ENCODE results near the gene ADAMTS12. TPM values are rescaled to one million over a fixed set of nuclear protein-coding genes. Genes with fewer than 3 reads are reported as not detected.

The ADAMTS12 gene
- total RNA-seq, 1 donor from 2014 or later: 4.1 TPM

DNA sequence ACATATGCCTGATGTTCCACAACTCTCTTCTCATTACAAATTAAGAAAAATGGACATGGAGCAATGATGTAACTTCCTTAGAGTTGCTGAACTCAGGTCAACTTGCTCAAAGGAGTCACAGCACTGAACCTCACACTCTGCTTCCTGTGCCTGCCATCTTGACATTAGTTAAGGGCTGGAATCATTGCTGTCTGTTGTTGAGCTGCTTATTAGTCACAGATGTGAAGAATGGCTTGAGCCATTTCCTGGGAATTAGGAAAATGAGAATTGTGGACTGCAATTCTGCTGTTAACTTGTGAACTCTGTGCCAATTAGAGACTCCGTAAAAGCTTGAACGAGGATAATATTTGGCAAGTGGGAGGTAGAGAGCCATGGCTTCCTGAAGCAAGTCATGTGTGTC, 212.0 kb downstream of the ADAMTS12 start:
- Histone ChIP-seq H3K36me3 (ENCODE audit: control insufficient read depth, insufficient read depth, low read length) (no peaks in the 10 kb centered on the region), H3K4me3 (ENCODE audit: low read depth, low read length) (no peak overlapping the region), H3K27me3 (ENCODE audit: control insufficient read depth, insufficient read depth, low read length) (no peaks in the 10 kb centered on the region)
- no peak for DNase-seq (ENCODE audit: low read depth)
- TF ChIP-seq, protein P1, sequence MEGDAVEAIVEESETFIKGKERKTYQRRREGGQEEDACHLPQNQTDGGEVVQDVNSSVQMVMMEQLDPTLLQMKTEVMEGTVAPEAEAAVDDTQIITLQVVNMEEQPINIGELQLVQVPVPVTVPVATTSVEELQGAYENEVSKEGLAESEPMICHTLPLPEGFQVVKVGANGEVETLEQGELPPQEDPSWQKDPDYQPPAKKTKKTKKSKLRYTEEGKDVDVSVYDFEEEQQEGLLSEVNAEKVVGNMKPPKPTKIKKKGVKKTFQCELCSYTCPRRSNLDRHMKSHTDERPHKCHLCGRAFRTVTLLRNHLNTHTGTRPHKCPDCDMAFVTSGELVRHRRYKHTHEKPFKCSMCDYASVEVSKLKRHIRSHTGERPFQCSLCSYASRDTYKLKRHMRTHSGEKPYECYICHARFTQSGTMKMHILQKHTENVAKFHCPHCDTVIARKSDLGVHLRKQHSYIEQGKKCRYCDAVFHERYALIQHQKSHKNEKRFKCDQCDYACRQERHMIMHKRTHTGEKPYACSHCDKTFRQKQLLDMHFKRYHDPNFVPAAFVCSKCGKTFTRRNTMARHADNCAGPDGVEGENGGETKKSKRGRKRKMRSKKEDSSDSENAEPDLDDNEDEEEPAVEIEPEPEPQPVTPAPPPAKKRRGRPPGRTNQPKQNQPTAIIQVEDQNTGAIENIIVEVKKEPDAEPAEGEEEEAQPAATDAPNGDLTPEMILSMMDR (IDR thresholded peaks at IDR 0.05; ENCODE audit: insufficient read depth, low read length, poor library complexity, severe bottlenecking): no peak

DNA sequence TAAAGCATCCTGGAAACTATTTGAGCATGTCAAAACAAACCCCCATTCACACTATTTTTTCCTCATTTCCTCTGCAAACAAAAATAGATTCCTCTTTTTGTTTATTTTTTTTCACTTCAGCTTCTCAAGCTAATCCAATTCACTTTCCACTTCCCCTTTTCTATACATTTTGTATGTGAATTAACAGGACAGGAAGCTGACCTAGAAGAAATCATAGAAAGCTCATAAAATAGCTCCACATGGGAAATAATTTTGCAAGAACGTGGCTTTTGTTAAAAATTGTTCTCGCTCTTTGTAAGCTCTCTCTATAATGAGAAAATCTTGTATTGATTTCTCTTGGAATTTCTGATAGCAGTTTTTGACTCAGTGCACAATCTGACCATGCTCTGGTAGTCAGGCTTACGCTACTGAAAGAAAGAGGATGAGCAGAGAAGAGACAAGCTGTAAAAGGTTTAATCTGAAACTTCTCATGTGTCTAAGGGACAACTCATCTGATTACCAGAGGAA, 215.8 kb downstream of the ADAMTS12 start:
- TF ChIP-seq, protein P1 (IDR thresholded peaks at IDR 0.05; ENCODE audit: insufficient read depth, low read length, poor library complexity, severe bottlenecking): no peak
- Histone ChIP-seq H3K4me3 (ENCODE audit: low read depth, low read length) (no peak overlapping the region), H3K36me3 (ENCODE audit: control insufficient read depth, insufficient read depth, low read length) (no peaks in the 10 kb centered on the region), H3K27me3 (ENCODE audit: control insufficient read depth, insufficient read depth, low read length) (no peaks in the 10 kb centered on the region)
- DNase-seq (ENCODE audit: low read depth): no peak

DNA sequence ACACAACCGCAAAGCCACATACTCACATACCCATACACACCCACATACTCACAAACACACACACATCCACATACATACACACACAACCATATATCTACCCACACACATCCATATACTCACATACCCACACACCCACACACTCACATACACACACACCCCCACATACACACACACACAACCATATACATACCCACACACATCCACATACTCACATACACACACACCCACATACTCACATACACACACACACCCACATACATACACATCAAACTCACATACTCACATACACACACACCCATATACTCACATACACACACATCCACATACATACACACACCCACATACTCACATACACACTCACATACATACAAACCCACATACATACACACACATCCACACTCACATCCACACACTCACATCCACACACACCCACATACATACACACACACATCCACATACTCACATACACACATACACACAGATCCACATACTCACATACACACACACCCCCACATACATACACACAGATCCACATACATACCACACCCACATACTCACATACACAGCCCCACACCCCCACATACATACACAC, 220.0 kb downstream of the ADAMTS12 start:
- H3K4me3 ChIP-seq (ENCODE audit: low read depth, low read length): no peak overlapping the region
- TF ChIP-seq, protein P1 (IDR thresholded peaks at IDR 0.05; ENCODE audit: insufficient read depth, low read length, poor library complexity, severe bottlenecking): no peak
- H3K27me3 ChIP-seq (ENCODE audit: control insufficient read depth, insufficient read depth, low read length): no peaks in the 10 kb centered on the region
- no peak for DNase-seq (ENCODE audit: low read depth)
- H3K36me3 ChIP-seq (ENCODE audit: control insufficient read depth, insufficient read depth, low read length): no peaks in the 10 kb centered on the region

DNA sequence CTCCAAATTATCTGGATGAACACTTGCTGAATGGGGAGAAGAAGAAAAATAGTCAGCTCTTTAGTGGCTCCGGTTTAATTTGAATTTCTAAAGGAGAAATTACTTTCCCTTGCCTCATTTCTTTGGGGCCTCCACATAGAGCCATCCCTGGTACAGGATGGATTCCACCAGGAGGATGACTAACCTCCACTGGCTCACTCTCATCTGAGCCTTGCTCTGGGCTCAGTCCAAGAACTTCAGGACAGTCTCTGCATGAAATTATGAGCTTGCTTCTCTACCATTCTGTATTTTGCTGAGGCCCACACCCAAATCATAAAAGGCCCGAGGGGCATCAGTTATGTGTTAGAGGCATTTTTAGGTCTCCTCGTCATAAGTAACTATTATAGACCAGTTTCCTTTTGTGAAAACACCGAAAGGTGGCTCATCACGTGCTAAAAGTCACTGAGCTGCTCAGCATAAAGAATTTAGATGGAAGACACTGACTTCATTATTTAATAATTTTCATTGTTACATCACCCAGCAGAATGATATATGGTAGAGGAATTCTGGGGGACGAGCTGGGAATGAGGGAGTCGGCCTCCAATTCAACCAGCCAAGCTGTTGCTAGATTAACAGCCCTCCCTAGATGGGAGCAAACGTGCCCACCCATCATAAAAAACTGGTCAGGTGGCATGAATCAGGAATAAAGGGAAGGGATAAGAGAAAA, 228.9 kb downstream of the ADAMTS12 start:
- no peaks in the 10 kb centered on the region for H3K36me3 ChIP-seq (ENCODE audit: control insufficient read depth, insufficient read depth, low read length)
- H3K27me3 ChIP-seq (ENCODE audit: control insufficient read depth, insufficient read depth, low read length): no peaks in the 10 kb centered on the region
- TF ChIP-seq, protein P1 (IDR thresholded peaks at IDR 0.05; ENCODE audit: insufficient read depth, low read length, poor library complexity, severe bottlenecking): no peak
- H3K4me3 ChIP-seq (ENCODE audit: low read depth, low read length): no peak overlapping the region
- no peak for DNase-seq (ENCODE audit: low read depth)

DNA sequence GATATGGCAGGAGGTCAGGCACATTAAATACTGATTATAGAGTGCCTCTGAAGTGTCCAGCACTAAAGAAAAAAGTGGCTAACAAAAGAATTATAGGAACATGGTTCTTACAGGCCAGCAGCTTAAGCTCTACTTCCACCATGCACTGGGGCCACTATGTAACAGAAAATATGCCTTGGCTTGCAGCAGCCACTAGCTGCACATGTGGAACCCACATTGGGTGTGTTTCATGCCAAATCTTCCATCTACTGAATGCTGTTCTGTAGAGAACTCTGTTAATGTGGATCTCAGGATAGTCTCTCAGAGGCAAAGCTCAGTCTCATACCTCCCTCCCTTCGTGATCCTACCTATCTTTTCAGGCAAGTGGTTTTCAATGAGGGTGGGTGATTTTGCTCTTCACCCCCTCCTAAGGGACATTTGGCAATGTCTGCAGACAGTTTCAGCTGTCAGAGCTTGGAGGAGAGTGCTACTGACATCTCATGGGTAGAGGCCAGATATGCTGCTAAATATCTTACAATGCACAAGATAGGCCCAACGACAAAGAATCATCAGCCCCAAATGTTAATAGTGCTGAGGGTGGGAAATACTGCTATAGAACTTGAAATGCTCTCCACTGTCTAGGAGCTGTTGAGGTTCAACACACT, 232.1 kb downstream of the ADAMTS12 start:
- TF ChIP-seq, protein P1 (IDR thresholded peaks at IDR 0.05; ENCODE audit: insufficient read depth, low read length, poor library complexity, severe bottlenecking): no peak
- Histone ChIP-seq H3K27me3 (ENCODE audit: control insufficient read depth, insufficient read depth, low read length) (no peaks in the 10 kb centered on the region), H3K4me3 (ENCODE audit: low read depth, low read length) (no peak overlapping the region), H3K36me3 (ENCODE audit: control insufficient read depth, insufficient read depth, low read length) (no peaks in the 10 kb centered on the region)
- no peak for DNase-seq (ENCODE audit: low read depth)
